PFSK-1 (cell line): ENCODE measurements around the gene EID2.
A peak's percentile ranks its signal among the peaks of the same experiment; 100 is the strongest.

Experiments
- FOXP2 ChIP-seq: optimal IDR thresholded peaks from 2 replicates; pipeline ENCODE3; 2011; ENCODE audit warnings: borderline replicate concordance, control low read depth, inconsistent platforms; ENCODE audit not compliant: insufficient read depth; ENCODE audit errors: extremely low read length, extremely low read depth
- POLR2AphosphoS5 ChIP-seq: IDR thresholded peaks from 2 replicates; pipeline ENCODE4 v1.6.1; 2012; ENCODE audit warnings: low read depth, mild to moderate bottlenecking, control low read depth, low read length, moderate library complexity
- REST ChIP-seq, 2 experiments: IDR thresholded peaks; 2 replicates each; pipeline versions ENCODE4 v1.6.1 to v1.8.0; 2011 to 2012; ENCODE audit warnings: low read depth in 2 of 2, low read length in 2 of 2, control low read depth in 1 of 2, inconsistent platforms in 1 of 2, mild to moderate bottlenecking in 1 of 2, moderate library complexity in 1 of 2; ENCODE audit not compliant: insufficient read depth in 1 of 2
- SIN3A ChIP-seq: IDR thresholded peaks from 2 replicates; pipeline ENCODE4 v1.6.1; 2012; ENCODE audit warnings: mild to moderate bottlenecking, low read length, moderate library complexity, borderline replicate concordance; ENCODE audit not compliant: insufficient read depth
- TAF1 ChIP-seq: IDR thresholded peaks from 2 replicates; pipeline ENCODE4 v1.6.1; 2012; ENCODE audit warnings: low read length, control low read depth, borderline replicate concordance; ENCODE audit not compliant: insufficient read depth

EID2 gene

GRCh38 chr19:39508629-39509028 lies 31.3 kb downstream of the EID2 start:
- TF ChIP-seq SIN3A, result no peak
- no peak for TF ChIP-seq POLR2AphosphoS5
- no peak for TF ChIP-seq FOXP2
- TF ChIP-seq REST (IDR thresholded peaks at IDR 0.05; ENCODE audit: insufficient read depth in 1 of 2, low read depth in 2 of 2, low read length in 2 of 2), result no peak
- TF ChIP-seq TAF1, result no peak

GRCh38 chr19:39507715-39508364 lies 32.1 kb downstream of the EID2 start:
- TF ChIP-seq REST (IDR thresholded peaks at IDR 0.05; ENCODE audit: insufficient read depth in 1 of 2, low read depth in 2 of 2, low read length in 2 of 2) (no peak), POLR2AphosphoS5 (no peak), SIN3A (no peak), TAF1 (no peak), FOXP2 (no peak)

- TF ChIP-seq SIN3A (0 out of 2 replicates have a peak, but pooled peaks have one; percentile 53), FOXP2 (peak; percentile 32), REST (IDR thresholded peaks at IDR 0.05; ENCODE audit: insufficient read depth in 1 of 2, low read depth in 2 of 2, low read length in 2 of 2) (no peak), POLR2AphosphoS5 (peak; percentile 67), TAF1 (0 out of 2 replicates have a peak, but pooled peaks have one; percentile 11)
Measured at GRCh38 chr19:39506944-39507714, 32.8 kb downstream of the EID2 start.

GRCh38 chr19:39506598-39506943 lies 33.4 kb downstream of the EID2 start:
- TF ChIP-seq FOXP2, result no peak
- no peak for TF ChIP-seq POLR2AphosphoS5
- no peak for TF ChIP-seq TAF1

GRCh38 chr19:39502640-39503417 lies 37.1 kb downstream of the EID2 start:
- TF ChIP-seq REST (IDR thresholded peaks at IDR 0.05; ENCODE audit: insufficient read depth in 1 of 2, low read depth in 2 of 2, low read length in 2 of 2) (no peak), POLR2AphosphoS5 (no peak), FOXP2 (peak; percentile 92)
